IPS-18a (cell line): Measurements from ENCODE around the gene FIP1L1.
"Not testable (repeated sequence)": the region's sequence is repeated elsewhere in the genome, so short reads cannot be mapped to it uniquely, and the experiment has no call there.

ENCODE experiments used
- H3K27ac ChIP-seq: one replicate; pipeline ENCODE4 v1.5.1; 2013; ENCODE audit warnings: low read length
- H3K27me3 ChIP-seq: one replicate; pipeline ENCODE4 v1.6.1; 2013; ENCODE audit warnings: mild to moderate bottlenecking, low read length; ENCODE audit not compliant: control insufficient read depth, insufficient read depth
- H3K36me3 ChIP-seq: one replicate; pipeline ENCODE4 v1.6.1; 2013; ENCODE audit warnings: low read depth, low read length; ENCODE audit not compliant: control insufficient read depth
- H3K4me1 ChIP-seq: one replicate; pipeline ENCODE4 v1.6.1; 2013; ENCODE audit warnings: low read depth, low read length; ENCODE audit not compliant: control insufficient read depth
- H3K4me3 ChIP-seq: one replicate; pipeline ENCODE4 v1.5.1; 2013; ENCODE audit warnings: low read length
- H3K9ac ChIP-seq: one replicate; pipeline ENCODE4 v1.6.1; 2013; ENCODE audit warnings: mild to moderate bottlenecking, low read length, moderate library complexity
- H3K9me3 ChIP-seq: one replicate; pipeline ENCODE4 v1.6.1; 2013; ENCODE audit warnings: low read depth, low read length; ENCODE audit not compliant: control insufficient read depth

FIP1L1 gene

DNA sequence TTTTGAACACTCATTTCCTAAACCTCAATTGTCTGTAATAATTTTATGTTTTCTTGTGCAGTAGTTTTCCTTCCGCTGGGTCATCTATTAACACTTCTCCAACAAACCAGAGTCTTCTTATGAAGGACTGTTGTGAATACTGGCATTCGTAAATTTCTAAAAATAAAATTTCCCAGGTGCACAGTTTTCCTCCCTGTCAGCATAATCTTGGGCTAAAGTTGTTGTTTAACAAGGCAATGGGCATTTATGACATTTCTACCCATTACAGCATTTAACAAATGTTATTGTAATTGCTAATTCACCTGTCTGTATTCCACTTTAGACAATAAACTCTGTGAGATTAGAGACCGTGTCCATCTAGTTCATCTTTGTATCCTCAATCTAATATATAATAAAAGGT, 12.8 kb upstream of the FIP1L1 start:
- Histone ChIP-seq H3K27ac (no peak overlapping the region), H3K9me3 (no peaks in the 10 kb centered on the region), H3K4me3 (peak overlapping the region; percentile 95), H3K4me1 (no peaks in the 10 kb centered on the region), H3K9ac (peak overlapping the region; percentile 22), H3K36me3 (no peaks in the 10 kb centered on the region), H3K27me3 (peaks cover 34% of the 10 kb centered on the region)

DNA sequence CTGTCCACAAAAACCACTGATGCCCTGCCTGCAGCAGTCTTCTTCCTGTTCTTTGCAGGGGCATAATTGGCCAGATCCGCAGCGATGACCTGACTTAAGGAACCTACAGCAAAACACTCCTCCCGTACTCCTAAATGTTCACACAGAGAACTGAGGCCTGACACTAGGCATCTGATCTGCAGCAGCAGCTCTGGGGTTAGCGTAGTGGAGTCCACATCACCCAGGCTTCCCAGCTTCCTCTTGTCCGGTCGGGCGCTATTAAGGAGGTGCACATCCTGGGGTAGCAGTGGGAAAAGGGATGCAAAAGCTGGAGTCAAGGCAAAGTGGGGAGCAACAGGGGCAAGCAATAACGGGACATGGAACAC, 12.3 kb upstream of the FIP1L1 start:
- peak overlapping the region; percentile 22 for H3K9ac ChIP-seq
- H3K27ac ChIP-seq: no peak overlapping the region
- no peaks in the 10 kb centered on the region for H3K9me3 ChIP-seq
- peaks cover 39% of the 10 kb centered on the region for H3K27me3 ChIP-seq
- H3K4me3 ChIP-seq: peak overlapping the region; percentile 95
- no peaks in the 10 kb centered on the region for H3K4me1 ChIP-seq
- no peaks in the 10 kb centered on the region for H3K36me3 ChIP-seq

DNA sequence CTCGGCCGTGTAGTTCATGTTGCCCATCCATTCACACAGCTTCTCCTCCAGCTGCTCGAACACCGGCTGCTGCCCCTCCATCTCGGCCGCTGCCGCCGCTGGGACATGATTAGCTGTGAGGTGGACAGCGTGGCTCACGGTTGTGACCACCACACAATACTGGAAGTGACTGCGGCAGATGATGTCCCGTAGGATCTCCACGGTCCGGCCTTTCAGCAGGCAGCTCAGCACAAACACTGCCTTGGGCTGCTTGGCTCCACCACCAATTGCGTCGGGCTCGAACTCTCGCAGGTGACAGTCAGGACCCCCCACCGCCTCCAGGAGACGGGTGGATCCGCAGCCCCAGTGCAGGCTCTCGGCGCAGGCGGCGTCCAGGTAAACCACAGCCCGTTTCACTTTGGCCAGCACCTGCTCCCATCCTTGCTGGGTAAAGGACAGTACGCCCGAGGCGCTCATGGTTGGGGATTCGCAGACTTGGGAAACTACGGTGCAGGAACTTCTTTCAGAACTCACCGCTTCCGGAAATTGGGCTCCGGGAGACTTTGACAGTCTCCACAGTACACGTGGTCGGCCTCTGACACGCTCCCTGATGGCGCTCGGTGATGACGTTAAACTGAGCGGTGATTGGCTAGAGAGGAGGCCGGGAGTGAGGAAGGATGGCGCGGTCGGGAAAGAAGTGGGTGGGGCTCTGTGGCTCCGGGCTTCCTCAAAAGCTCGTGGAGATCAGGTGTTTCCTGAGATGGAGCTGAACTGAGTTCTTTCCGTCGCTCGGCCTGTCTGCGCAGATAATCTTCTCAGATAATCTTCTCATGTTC, 11.7 kb upstream of the FIP1L1 start, which contains the start of gene SCFD2:
Gene SCFD2 (minus strand): TSS at position 576 of the 815 bp plus-strand sequence.
- no peaks in the 10 kb centered on the region for H3K4me1 ChIP-seq
- peak within 1 kb of the TSS; percentile 95 for H3K4me3 ChIP-seq
- H3K36me3 ChIP-seq: no peaks in the 10 kb centered on the region
- H3K27me3 ChIP-seq: peaks cover 41% of the 10 kb centered on the region
- H3K9me3 ChIP-seq: no peaks in the 10 kb centered on the region
- H3K9ac ChIP-seq: peak within 1 kb of the TSS; percentile 22
- no peak within 1 kb of the TSS for H3K27ac ChIP-seq

DNA sequence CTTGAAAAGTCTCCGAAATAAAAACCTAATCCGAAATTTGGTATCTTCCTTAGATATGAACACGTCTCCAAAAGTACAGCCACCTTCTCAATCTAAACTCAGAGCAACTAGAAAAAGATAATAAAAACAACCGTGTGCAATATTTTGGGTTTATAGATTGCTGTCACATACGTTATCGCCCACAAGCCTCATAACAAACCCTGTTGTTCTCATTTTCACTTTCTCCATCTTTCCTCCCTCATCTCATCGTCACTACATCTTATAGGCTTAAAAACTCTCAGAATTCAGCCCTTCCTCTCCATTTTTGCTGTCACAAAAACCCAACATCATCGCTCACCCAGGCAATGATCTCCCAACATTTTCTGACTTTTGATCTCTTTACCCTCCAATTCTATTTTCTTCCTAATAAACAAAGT, 11.1 kb upstream of the FIP1L1 start:
- Histone ChIP-seq H3K4me3 (peak overlapping the region; percentile 95), H3K9ac (no peak overlapping the region), H3K4me1 (no peaks in the 10 kb centered on the region), H3K9me3 (no peaks in the 10 kb centered on the region), H3K36me3 (no peaks in the 10 kb centered on the region), H3K27me3 (peaks cover 45% of the 10 kb centered on the region), H3K27ac (no peak overlapping the region)

DNA sequence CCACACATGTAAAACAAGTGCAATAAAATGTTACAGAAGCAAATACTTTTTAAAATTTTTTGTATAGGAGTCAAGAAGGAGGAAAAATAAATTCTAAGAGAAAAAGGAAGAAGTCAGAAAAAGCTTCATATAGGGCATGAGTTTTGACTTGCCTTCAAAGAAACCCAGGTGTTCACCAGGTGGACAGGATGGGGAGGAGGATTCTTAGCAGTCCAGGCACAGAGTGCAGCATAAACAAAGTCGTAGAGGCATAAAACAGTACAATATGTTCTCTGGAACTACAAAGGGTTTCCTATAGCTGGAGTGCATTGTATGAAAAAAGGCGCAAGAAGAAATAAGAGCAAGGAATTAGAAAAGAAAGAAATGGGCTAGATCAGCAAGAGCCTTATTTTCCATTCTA, 9.7 kb upstream of the FIP1L1 start:
- Histone ChIP-seq H3K27ac (no peak overlapping the region), H3K27me3 (peaks cover 56% of the 10 kb centered on the region), H3K4me3 (no peak overlapping the region), H3K9ac (no peak overlapping the region), H3K4me1 (no peaks in the 10 kb centered on the region), H3K36me3 (no peaks in the 10 kb centered on the region), H3K9me3 (no peaks in the 10 kb centered on the region)

DNA sequence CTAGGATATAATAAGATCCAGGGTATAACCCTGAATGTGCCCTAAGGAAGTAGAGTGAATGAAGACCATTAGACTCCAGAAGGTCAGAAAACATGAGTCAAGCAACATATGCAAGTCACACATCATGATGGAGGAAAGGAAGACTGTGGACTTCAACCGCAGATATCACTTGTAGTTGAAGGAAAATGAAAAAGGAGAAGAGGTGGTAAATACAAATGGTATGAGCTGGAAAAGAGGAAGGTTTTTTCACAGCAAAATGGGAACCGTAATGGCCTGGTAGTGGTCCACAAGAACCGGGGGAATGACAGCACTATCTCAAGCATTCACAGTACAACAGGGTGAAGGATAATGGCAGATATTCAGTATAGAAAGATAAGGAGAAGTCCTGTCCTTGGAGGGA, 6.4 kb upstream of the FIP1L1 start:
- no peaks in the 10 kb centered on the region for H3K36me3 ChIP-seq
- peaks cover 74% of the 10 kb centered on the region for H3K27me3 ChIP-seq

DNA sequence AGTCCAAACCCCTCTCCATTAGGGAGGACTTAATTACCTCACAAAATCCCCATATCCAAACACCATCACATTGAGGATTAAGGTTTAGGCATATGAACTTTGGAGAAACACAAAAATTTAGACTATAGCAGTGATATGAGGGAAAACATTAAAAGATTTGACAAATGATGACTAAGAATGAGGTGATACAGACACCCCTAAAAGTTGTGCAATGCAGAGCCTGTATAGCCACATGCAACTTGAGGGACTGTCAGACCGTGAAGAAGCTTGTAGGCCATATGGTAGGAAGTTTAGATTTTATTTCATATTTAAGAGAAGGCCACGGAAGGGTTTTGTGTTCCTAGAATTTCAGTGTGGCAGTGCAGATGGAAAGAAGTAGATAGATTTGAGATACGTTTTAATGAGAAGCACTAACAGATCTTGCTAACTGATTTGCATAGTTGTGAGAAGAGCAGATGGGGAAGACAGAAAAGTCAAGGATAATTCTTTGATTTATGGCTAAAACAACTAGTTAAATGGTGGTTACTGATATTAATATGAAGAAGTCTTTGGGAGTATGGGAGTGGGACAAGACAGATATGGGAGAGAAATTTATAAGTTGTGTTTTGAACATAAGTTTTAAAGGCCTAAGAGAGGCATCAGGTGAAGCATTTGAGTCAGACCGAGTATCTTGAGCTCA, 5.5 kb upstream of the FIP1L1 start:
- no peak overlapping the region for H3K27ac ChIP-seq
- H3K36me3 ChIP-seq: no peaks in the 10 kb centered on the region
- no peaks in the 10 kb centered on the region for H3K9me3 ChIP-seq
- H3K4me1 ChIP-seq: peaks cover 3% of the 10 kb centered on the region
- peaks cover 67% of the 10 kb centered on the region for H3K27me3 ChIP-seq
- no peak overlapping the region for H3K4me3 ChIP-seq
- H3K9ac ChIP-seq: no peak overlapping the region

More for the DNA sequence above, 6.4 kb upstream of the FIP1L1 start:
- no peaks in the 10 kb centered on the region for H3K4me1 ChIP-seq
- no peak overlapping the region for H3K4me3 ChIP-seq
- no peak overlapping the region for H3K27ac ChIP-seq
- no peaks in the 10 kb centered on the region for H3K9me3 ChIP-seq
- no peak overlapping the region for H3K9ac ChIP-seq

DNA sequence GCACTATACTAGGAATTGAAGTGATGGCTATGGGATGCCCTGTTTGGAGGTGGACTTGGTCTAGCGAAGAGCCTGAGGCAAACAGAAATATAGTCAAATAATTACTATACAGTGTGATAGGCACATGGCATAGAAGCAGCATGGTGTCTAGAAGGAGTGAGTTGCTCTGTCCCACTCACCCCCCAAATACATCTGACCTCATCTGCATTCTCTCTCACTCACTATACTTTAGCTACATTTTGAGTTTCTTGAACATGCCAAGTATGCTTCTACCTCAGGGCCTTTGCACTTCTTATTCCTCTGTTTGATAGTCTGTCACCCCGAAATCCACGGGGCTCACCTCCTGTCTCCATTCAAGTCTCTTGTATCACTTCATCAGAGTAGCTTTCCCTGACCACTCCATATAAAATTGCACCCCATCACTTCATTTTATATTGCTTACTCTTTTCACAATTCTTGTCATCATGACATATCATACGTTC, 2.6 kb upstream of the FIP1L1 start:
- Histone ChIP-seq H3K4me3 (no peak overlapping the region), H3K27me3 (peaks cover 39% of the 10 kb centered on the region)

DNA sequence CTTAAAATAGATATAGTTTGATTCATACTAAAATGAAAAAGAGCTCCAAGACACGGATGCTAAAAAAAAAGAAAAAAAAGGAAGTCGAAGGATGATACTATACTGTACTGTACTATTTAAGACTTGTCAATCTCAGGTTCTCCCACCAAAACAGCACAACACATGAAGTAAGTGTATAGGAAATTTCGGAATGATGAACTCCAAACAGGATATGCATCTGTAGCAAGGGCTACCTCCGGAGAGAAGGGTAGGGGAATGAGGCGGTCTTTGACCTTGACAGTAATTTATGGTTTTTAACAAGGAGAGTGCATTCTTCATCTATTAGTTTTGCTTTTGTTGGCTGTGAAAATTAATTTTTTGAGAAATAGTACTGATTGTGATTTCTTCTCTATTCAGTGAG, 541 bp upstream of the FIP1L1 start:
- peaks cover 10% of the 10 kb centered on the region for H3K4me1 ChIP-seq
- no peak overlapping the region for H3K9ac ChIP-seq
- no peak overlapping the region for H3K27ac ChIP-seq
- no peaks in the 10 kb centered on the region for H3K36me3 ChIP-seq
- peaks cover 24% of the 10 kb centered on the region for H3K27me3 ChIP-seq
- peak overlapping the region; percentile 91 for H3K4me3 ChIP-seq
- H3K9me3 ChIP-seq: no peaks in the 10 kb centered on the region

More for the DNA sequence above, 2.6 kb upstream of the FIP1L1 start:
- peaks cover 10% of the 10 kb centered on the region for H3K4me1 ChIP-seq
- no peaks in the 10 kb centered on the region for H3K36me3 ChIP-seq
- no peak overlapping the region for H3K27ac ChIP-seq
- no peaks in the 10 kb centered on the region for H3K9me3 ChIP-seq
- H3K9ac ChIP-seq: no peak overlapping the region

DNA sequence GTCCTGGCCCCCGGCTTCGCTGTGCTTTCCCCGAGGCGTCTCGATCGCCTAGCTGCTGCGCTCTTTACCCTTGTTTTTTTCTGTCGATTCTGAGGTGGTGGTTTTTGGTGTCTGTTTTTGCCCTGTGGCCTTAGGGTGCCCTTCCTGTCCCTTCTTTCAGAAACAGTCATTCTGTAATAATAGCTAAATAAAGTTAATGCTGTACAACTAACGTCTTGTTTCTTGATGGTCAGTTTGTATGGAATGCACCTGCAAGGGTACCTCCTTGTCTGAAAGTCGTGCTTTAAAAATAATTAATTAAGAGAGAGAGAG, 686 bp downstream of the FIP1L1 start:
- no peaks in the 10 kb centered on the region for H3K9me3 ChIP-seq
- H3K9ac ChIP-seq: peak overlapping the region; percentile 92
- peak overlapping the region; percentile 91 for H3K4me3 ChIP-seq
- H3K4me1 ChIP-seq: peaks cover 10% of the 10 kb centered on the region
- H3K27ac ChIP-seq: no peak overlapping the region
- peaks cover 19% of the 10 kb centered on the region for H3K27me3 ChIP-seq
- H3K36me3 ChIP-seq: peaks cover 12% of the 10 kb centered on the region

DNA sequence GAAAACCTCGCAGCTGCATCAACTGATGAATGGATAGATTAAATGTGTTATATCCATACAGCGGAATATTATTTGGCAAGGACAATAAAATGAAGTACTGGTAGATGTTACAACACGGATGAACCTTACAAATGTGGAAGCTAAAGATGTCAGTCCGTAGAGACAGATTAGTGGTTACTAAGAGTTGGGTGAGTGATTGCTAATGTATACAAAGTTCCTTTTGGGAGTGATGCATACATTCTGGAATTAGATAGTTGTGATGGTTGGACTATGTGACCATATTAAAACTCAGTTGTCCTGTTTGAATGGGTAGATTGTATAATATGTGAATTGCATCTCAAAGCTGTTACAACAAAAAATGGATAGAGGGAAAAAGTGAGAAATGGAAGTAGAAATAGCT, 2.8 kb downstream of the FIP1L1 start:
- peaks cover 32% of the 10 kb centered on the region for H3K36me3 ChIP-seq
- no peak overlapping the region for H3K4me3 ChIP-seq

DNA sequence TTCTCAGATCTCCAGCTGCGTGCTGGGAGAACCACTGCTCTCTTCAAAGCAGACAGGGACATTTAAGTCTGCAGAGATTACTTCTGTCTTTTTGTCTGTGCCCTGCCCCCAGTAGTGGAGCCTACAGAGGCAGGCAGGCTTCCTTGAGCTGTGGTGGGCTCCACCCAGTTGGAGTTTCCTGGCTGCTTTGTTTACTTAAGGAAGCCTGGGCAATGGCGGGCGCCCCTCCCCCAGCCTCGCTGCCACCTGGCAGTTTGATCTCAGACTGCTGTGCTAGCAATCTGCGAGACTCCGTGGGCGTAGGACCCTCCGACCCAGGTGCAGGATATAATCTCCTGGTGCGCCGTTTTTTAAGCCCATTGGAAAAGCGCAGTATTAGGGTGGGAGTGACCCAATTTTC, 32.0 kb downstream of the FIP1L1 start:
- not testable (repeated sequence) for H3K4me3 ChIP-seq, H3K27me3 ChIP-seq, H3K27ac ChIP-seq, H3K4me1 ChIP-seq, H3K9ac ChIP-seq, H3K9me3 ChIP-seq, H3K36me3 ChIP-seq

More for the DNA sequence above, 2.8 kb downstream of the FIP1L1 start:
- Histone ChIP-seq H3K9ac (no peak overlapping the region), H3K9me3 (no peaks in the 10 kb centered on the region), H3K27ac (no peak overlapping the region), H3K4me1 (peaks cover 10% of the 10 kb centered on the region), H3K27me3 (peaks cover 3% of the 10 kb centered on the region)
